Measurements from ENCODE around the gene PCCA.

The PCCA gene

GRCh38 chr13:100519626-100520025 lies 430.7 kb downstream of the PCCA start:
- Histone ChIP-seq H3K4me2 (ENCODE audit: low read length, poor library complexity, severe bottlenecking) (no peak overlapping the region), H3K9me3 (ENCODE audit: control insufficient read depth, low read length) (no peaks in the 10 kb centered on the region), H3K36me3 (ENCODE audit: control insufficient read depth in 1 of 2, insufficient read depth in 2 of 2, low read depth in 1 of 2, low read length in 2 of 2) (peaks cover 9 to 10% of the 10 kb centered on the region in 2 experiments), H3K23ac (ENCODE audit: low read length in 2 of 2) (no peak overlapping the region), H2BK12ac (ENCODE audit: low read length in 2 of 2) (no peak overlapping the region), H4K8ac (ENCODE audit: low read length) (no peak overlapping the region), H2BK15ac (ENCODE audit: low read depth, poor library complexity, severe bottlenecking) (no peak overlapping the region), H3K79me1 (replicated peaks; ENCODE audit: low read length, poor library complexity, severe bottlenecking) (peaks cover 22% of the 10 kb centered on the region), H3K18ac (ENCODE audit: low read depth in 1 of 2, low read length in 2 of 2) (no peak overlapping the region), H3K4me1 (ENCODE audit: control insufficient read depth, insufficient read depth, low read depth, low read length) (peaks cover 6% of the 10 kb centered on the region), H2AK5ac (ENCODE audit: low read length, severe bottlenecking) (no peak overlapping the region), H2BK120ac (ENCODE audit: low read depth, low read length) (no peak overlapping the region), H4K91ac (ENCODE audit: low read length) (no peak overlapping the region), H2BK5ac (ENCODE audit: low read depth, low read length, poor library complexity, severe bottlenecking) (no peak overlapping the region), H3K27ac (ENCODE audit: low read length, poor library complexity, severe bottlenecking) (no peak overlapping the region), H3K9ac (ENCODE audit: low read length) (no peak overlapping the region), H3K4me3 (ENCODE audit: insufficient read depth in 1 of 2, low read depth in 1 of 2, low read length in 2 of 2) (no peak overlapping the region), H2AFZ (ENCODE audit: low read depth, low read length) (no peak overlapping the region), H3K27me3 (ENCODE audit: control insufficient read depth in 1 of 2, insufficient read depth in 1 of 2, low read length in 2 of 2) (no peaks in the 10 kb centered on the region), H3K4ac (ENCODE audit: low read depth in 1 of 2, low read length in 2 of 2) (no peak overlapping the region), H3K14ac (ENCODE audit: low read length in 2 of 2) (no peak overlapping the region)
- WGBS = 97% methylated on average over 9 of the region's 9 CpGs
- no peak for DNase-seq

GRCh38 chr13:100520936-100521850 lies 432.3 kb downstream of the PCCA start:
- WGBS = 58% methylated on average over 27 of the region's 27 CpGs
- Histone ChIP-seq H2AK5ac (ENCODE audit: low read length, severe bottlenecking) (no peak overlapping the region), H2AFZ (ENCODE audit: low read depth, low read length) (no peak overlapping the region), H3K9ac (ENCODE audit: low read length) (no peak overlapping the region), H3K4ac (ENCODE audit: low read depth in 1 of 2, low read length in 2 of 2) (no peak overlapping the region), H3K27me3 (ENCODE audit: control insufficient read depth in 1 of 2, insufficient read depth in 1 of 2, low read length in 2 of 2) (no peaks in the 10 kb centered on the region), H2BK15ac (ENCODE audit: low read depth, poor library complexity, severe bottlenecking) (no peak overlapping the region), H3K36me3 (ENCODE audit: control insufficient read depth in 1 of 2, insufficient read depth in 2 of 2, low read depth in 1 of 2, low read length in 2 of 2) (peaks cover under 1 to 15% of the 10 kb centered on the region in 2 experiments), H3K4me2 (ENCODE audit: low read length, poor library complexity, severe bottlenecking) (peak overlapping the region; percentile 55), H3K9me3 (ENCODE audit: control insufficient read depth, low read length) (no peaks in the 10 kb centered on the region), H3K4me3 (ENCODE audit: insufficient read depth in 1 of 2, low read depth in 1 of 2, low read length in 2 of 2) (no peak overlapping the region), H3K79me1 (replicated peaks; ENCODE audit: low read length, poor library complexity, severe bottlenecking) (peaks cover 26% of the 10 kb centered on the region), H3K14ac (ENCODE audit: low read length in 2 of 2) (no peak overlapping the region), H2BK12ac (ENCODE audit: low read length in 2 of 2) (no peak overlapping the region), H2BK120ac (ENCODE audit: low read depth, low read length) (no peak overlapping the region), H4K91ac (ENCODE audit: low read length) (no peak overlapping the region), H4K8ac (ENCODE audit: low read length) (no peak overlapping the region), H3K18ac (ENCODE audit: low read depth in 1 of 2, low read length in 2 of 2) (no peak overlapping the region), H3K23ac (ENCODE audit: low read length in 2 of 2) (no peak overlapping the region), H3K27ac (ENCODE audit: low read length, poor library complexity, severe bottlenecking) (no peak overlapping the region), H2BK5ac (ENCODE audit: low read depth, low read length, poor library complexity, severe bottlenecking) (no peak overlapping the region), H3K4me1 (ENCODE audit: control insufficient read depth, insufficient read depth, low read depth, low read length) (peaks cover 11% of the 10 kb centered on the region)
- DNase-seq = no peak

GRCh38 chr13:100521851-100522617 lies 433.1 kb downstream of the PCCA start:
- Histone ChIP-seq H3K23ac (ENCODE audit: low read length in 2 of 2) (no peak overlapping the region), H3K4me1 (ENCODE audit: control insufficient read depth, insufficient read depth, low read depth, low read length) (peaks cover 10% of the 10 kb centered on the region), H2BK12ac (ENCODE audit: low read length in 2 of 2) (no peak overlapping the region), H2BK5ac (ENCODE audit: low read depth, low read length, poor library complexity, severe bottlenecking) (no peak overlapping the region), H3K36me3 (ENCODE audit: control insufficient read depth in 1 of 2, insufficient read depth in 2 of 2, low read depth in 1 of 2, low read length in 2 of 2) (peaks cover 6 to 23% of the 10 kb centered on the region in 2 experiments), H3K4me3 (ENCODE audit: insufficient read depth in 1 of 2, low read depth in 1 of 2, low read length in 2 of 2) (no peak overlapping the region), H3K14ac (ENCODE audit: low read length in 2 of 2) (no peak overlapping the region), H2AFZ (ENCODE audit: low read depth, low read length) (no peak overlapping the region), H4K8ac (ENCODE audit: low read length) (no peak overlapping the region), H3K79me1 (replicated peaks; ENCODE audit: low read length, poor library complexity, severe bottlenecking) (peaks cover 28% of the 10 kb centered on the region), H3K4me2 (ENCODE audit: low read length, poor library complexity, severe bottlenecking) (no peak overlapping the region), H2AK5ac (ENCODE audit: low read length, severe bottlenecking) (no peak overlapping the region), H3K9me3 (ENCODE audit: control insufficient read depth, low read length) (no peaks in the 10 kb centered on the region), H3K9ac (ENCODE audit: low read length) (no peak overlapping the region), H3K27me3 (ENCODE audit: control insufficient read depth in 1 of 2, insufficient read depth in 1 of 2, low read length in 2 of 2) (no peaks in the 10 kb centered on the region), H2BK15ac (ENCODE audit: low read depth, poor library complexity, severe bottlenecking) (no peak overlapping the region), H3K4ac (ENCODE audit: low read depth in 1 of 2, low read length in 2 of 2) (no peak overlapping the region), H2BK120ac (ENCODE audit: low read depth, low read length) (no peak overlapping the region), H3K27ac (ENCODE audit: low read length, poor library complexity, severe bottlenecking) (no peak overlapping the region), H3K18ac (ENCODE audit: low read depth in 1 of 2, low read length in 2 of 2) (no peak overlapping the region), H4K91ac (ENCODE audit: low read length) (no peak overlapping the region)
- DNase-seq = no peak
- WGBS = 90% methylated on average over 16 of the region's 19 CpGs

Data from mesenchymal stem cell (in vitro differentiated cells and primary cell).